ENCODE data around the gene SLU7.

The SLU7 gene

GRCh38 chr5:160418561-160419457 lies at the start of gene SLU7:
TSS of gene SLU7 (minus strand) at chr5:160419081. CDS start at chr5:160415294, 3,787 bp downstream.
- H4K20me1 ChIP-seq (ENCODE audit: insufficient read depth), result no peaks in the 10 kb centered on the region
- peaks cover 42% of the 10 kb centered on the region for H3K4me1 ChIP-seq (ENCODE audit: low read depth, poor library complexity, severe bottlenecking)
- H3K4me2 ChIP-seq, result peak within 1 kb of the TSS; percentile 86
- H3K36me3 ChIP-seq (ENCODE audit: insufficient read depth), result no peaks in the 10 kb centered on the region
- peaks cover 21% of the 10 kb centered on the region for H3K79me2 ChIP-seq (ENCODE audit: insufficient read depth, low read depth)
- no peak within 1 kb of the TSS for H3K4me3 ChIP-seq (IDR thresholded peaks at IDR 0.05; ENCODE audit: insufficient read depth, low read depth, low read length)
- peak within 1 kb of the TSS; percentile 54; the same call in 1 of the 2 replicates for H3K9ac ChIP-seq
- H3K27me3 ChIP-seq (ENCODE audit: insufficient read depth, low read depth), result no peaks in the 10 kb centered on the region
- TF ChIP-seq CTCF (conservative IDR thresholded peaks at IDR 0.05; ENCODE audit: low read depth, low read length), result no peak
- H3K27ac ChIP-seq, result peak within 1 kb of the TSS; percentile 67
- peak within 1 kb of the TSS; percentile 67 for H2AFZ ChIP-seq (ENCODE audit: low read depth)

- Histone ChIP-seq H3K4me1 (ENCODE audit: low read depth, poor library complexity, severe bottlenecking) (peaks cover 46% of the 10 kb centered on the region), H3K27ac (peak overlapping the region; percentile 79), H3K4me3 (IDR thresholded peaks at IDR 0.05; ENCODE audit: insufficient read depth, low read depth, low read length) (no peak overlapping the region), H3K36me3 (ENCODE audit: insufficient read depth) (no peaks in the 10 kb centered on the region), H2AFZ (ENCODE audit: low read depth) (0 out of 2 replicates have a peak overlapping the region, but pooled peaks have one; percentile 19), H4K20me1 (ENCODE audit: insufficient read depth) (no peaks in the 10 kb centered on the region), H3K27me3 (ENCODE audit: insufficient read depth, low read depth) (no peaks in the 10 kb centered on the region), H3K9ac (peak overlapping the region; percentile 61), H3K79me2 (ENCODE audit: insufficient read depth, low read depth) (peaks cover 62% of the 10 kb centered on the region), H3K4me2 (peak overlapping the region; percentile 78)
- TF ChIP-seq CTCF (conservative IDR thresholded peaks at IDR 0.05; ENCODE audit: low read depth, low read length), result no peak
Observed at GRCh38 chr5:160468363-160468975, 49.6 kb upstream of the SLU7 start.

- Histone ChIP-seq H3K79me2 (ENCODE audit: insufficient read depth, low read depth) (peaks cover 55% of the 10 kb centered on the region), H3K27me3 (ENCODE audit: insufficient read depth, low read depth) (no peaks in the 10 kb centered on the region), H3K4me1 (ENCODE audit: low read depth, poor library complexity, severe bottlenecking) (peaks cover 41% of the 10 kb centered on the region), H2AFZ (ENCODE audit: low read depth) (peak overlapping the region; percentile 34; the same call in 1 of the 2 replicates), H3K4me3 (IDR thresholded peaks at IDR 0.05; ENCODE audit: insufficient read depth, low read depth, low read length) (no peak overlapping the region), H4K20me1 (ENCODE audit: insufficient read depth) (no peaks in the 10 kb centered on the region), H3K27ac (peak overlapping the region; percentile 79), H3K9ac (peak overlapping the region; percentile 61), H3K36me3 (ENCODE audit: insufficient read depth) (no peaks in the 10 kb centered on the region), H3K4me2 (peak overlapping the region; percentile 78)
- TF ChIP-seq CTCF (conservative IDR thresholded peaks at IDR 0.05; ENCODE audit: low read depth, low read length), result no peak
Observed at GRCh38 chr5:160467555-160468362, 48.9 kb upstream of the SLU7 start.

GRCh38 chr5:160466889-160467554 lies 48.1 kb upstream of the SLU7 start:
- Histone ChIP-seq H3K27ac (peak overlapping the region; percentile 79), H4K20me1 (ENCODE audit: insufficient read depth) (no peaks in the 10 kb centered on the region), H3K4me1 (ENCODE audit: low read depth, poor library complexity, severe bottlenecking) (peaks cover 34% of the 10 kb centered on the region), H3K36me3 (ENCODE audit: insufficient read depth) (no peaks in the 10 kb centered on the region), H3K9ac (peak overlapping the region; percentile 61; the same call in 1 of the 2 replicates), H3K4me3 (IDR thresholded peaks at IDR 0.05; ENCODE audit: insufficient read depth, low read depth, low read length) (no peak overlapping the region), H3K4me2 (peak overlapping the region; percentile 78), H3K27me3 (ENCODE audit: insufficient read depth, low read depth) (no peaks in the 10 kb centered on the region), H3K79me2 (ENCODE audit: insufficient read depth, low read depth) (peaks cover 47% of the 10 kb centered on the region), H2AFZ (ENCODE audit: low read depth) (peak overlapping the region; percentile 34; the same call in 1 of the 2 replicates)
- no peak for TF ChIP-seq CTCF (conservative IDR thresholded peaks at IDR 0.05; ENCODE audit: low read depth, low read length)

Measured in KMS-11 (cell line).